ENCODE data around the gene FADS3. TPM values are rescaled to one million over a fixed set of nuclear protein-coding genes. Genes with fewer than 3 reads are reported as not detected.
A peak's percentile ranks its signal among the peaks of the same experiment; 100 is the strongest.

The FADS3 gene
- total and polyA plus RNA-seq, 2 of the 4 experiments (the other 2 are of a cell fraction) = 54.5 to 110 TPM

DNA sequence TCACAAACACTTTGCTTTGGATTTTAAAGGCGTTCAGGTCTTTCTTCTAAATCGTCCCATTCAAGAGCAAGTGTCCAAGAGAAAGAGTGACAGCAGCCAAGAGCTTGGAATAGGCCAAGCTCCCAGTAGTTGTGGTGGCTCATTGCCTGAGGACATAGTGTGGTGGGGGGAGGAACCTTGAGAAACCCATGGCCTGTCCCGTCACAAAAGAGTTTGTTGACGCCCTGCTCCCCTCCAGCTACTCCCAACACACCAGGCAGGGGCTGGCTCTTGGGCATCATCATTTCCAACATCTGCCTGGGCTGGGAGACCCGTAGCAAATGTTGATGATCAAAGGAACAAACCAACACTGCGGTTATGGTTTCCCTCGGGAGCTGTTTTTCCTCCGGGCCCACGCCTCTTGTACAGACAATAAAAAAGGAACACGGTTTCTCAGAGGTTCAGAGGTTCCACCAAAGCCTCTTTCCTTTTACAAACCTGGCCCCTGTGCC lies 20.8 kb downstream of the FADS3 start:
- H4K20me1 ChIP-seq (ENCODE audit: insufficient read depth, low read length) = no peaks in the 10 kb centered on the region; the same call in 1 of the 2 replicates
- POLR2A ChIA-PET (ENCODE audit: unreplicated experiment) = no interaction called here
- dilution Hi-C loops (cut with HindIII; ENCODE audit: low sequenced_read_pairs, unreplicated experiment) (no loop called here), intact Hi-C loops (cut with micrococcal nuclease) (loop anchor here (1.0 to 5.0 kb wide), 6 partner anchors 26 to 507 kb away; no protein-coding TSS in a partner anchor), in situ Hi-C loops (cut with MboI; ENCODE audit: low sequenced_read_pairs) (loop anchor here (25.0 kb wide), 1 partner anchor 442 kb away; no protein-coding TSS in a partner anchor)
- no peaks in the 10 kb centered on the region for H3K27me3 ChIP-seq (ENCODE audit: control insufficient read depth, insufficient read depth, low read length)
- no peak overlapping the region for H4K5ac ChIP-seq (ENCODE audit: low read depth, low read length)
- no peak overlapping the region for H2BK120ac ChIP-seq (ENCODE audit: low read depth, low read length)
- CTCF ChIA-PET = interaction anchor here (0.6 to 1.6 kb wide), 8 partner anchors 15 to 237 kb away, joined by 3 to 9 read pairs (median 3); partner anchors contain the start of gene BEST1
- peak overlapping the region; percentile 90 for H2AFZ ChIP-seq (replicated peaks; ENCODE audit: low read length, poor library complexity)
- peak overlapping the region; percentile 41; the same call in 1 of the 2 replicates for H3K4ac ChIP-seq (ENCODE audit: low read depth, low read length)
- no peak overlapping the region for H3K18ac ChIP-seq (ENCODE audit: low read depth, low read length)
- TF ChIP-seq RCOR1 (IDR thresholded peaks at IDR 0.05; ENCODE audit: insufficient replicate concordance, low read length) (no peak), CHD1 (IDR thresholded peaks at IDR 0.05; ENCODE audit: low read depth, low read length) (no peak), FOS (IDR thresholded peaks at IDR 0.05; ENCODE audit: low read depth, low read length) (no peak), POLR2A (IDR thresholded peaks at IDR 0.05; ENCODE audit: low read depth, low read length) (no peak), MAFK (IDR thresholded peaks at IDR 0.05; ENCODE audit: low read depth, low read length) (no peak), RFX5 (IDR thresholded peaks at IDR 0.05; ENCODE audit: low read depth, low read length) (no peak), RAD21 (IDR thresholded peaks at IDR 0.05; ENCODE audit: low read length) (no peak), MAZ (IDR thresholded peaks at IDR 0.05; ENCODE audit: borderline replicate concordance, low read depth, low read length) (no peak)
- TF ChIP-seq, protein P1, sequence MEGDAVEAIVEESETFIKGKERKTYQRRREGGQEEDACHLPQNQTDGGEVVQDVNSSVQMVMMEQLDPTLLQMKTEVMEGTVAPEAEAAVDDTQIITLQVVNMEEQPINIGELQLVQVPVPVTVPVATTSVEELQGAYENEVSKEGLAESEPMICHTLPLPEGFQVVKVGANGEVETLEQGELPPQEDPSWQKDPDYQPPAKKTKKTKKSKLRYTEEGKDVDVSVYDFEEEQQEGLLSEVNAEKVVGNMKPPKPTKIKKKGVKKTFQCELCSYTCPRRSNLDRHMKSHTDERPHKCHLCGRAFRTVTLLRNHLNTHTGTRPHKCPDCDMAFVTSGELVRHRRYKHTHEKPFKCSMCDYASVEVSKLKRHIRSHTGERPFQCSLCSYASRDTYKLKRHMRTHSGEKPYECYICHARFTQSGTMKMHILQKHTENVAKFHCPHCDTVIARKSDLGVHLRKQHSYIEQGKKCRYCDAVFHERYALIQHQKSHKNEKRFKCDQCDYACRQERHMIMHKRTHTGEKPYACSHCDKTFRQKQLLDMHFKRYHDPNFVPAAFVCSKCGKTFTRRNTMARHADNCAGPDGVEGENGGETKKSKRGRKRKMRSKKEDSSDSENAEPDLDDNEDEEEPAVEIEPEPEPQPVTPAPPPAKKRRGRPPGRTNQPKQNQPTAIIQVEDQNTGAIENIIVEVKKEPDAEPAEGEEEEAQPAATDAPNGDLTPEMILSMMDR (conservative IDR thresholded peaks at IDR 0.05; ENCODE audit: low read depth, low read length) = no peak
- no peak overlapping the region for H4K91ac ChIP-seq (ENCODE audit: insufficient read depth, low read depth, low read length)
- H2AK5ac ChIP-seq (ENCODE audit: low read depth, low read length) = no peak overlapping the region; the same call in 1 of the 2 replicates
- no peak overlapping the region for H3K14ac ChIP-seq (replicated peaks; ENCODE audit: low read depth, low read length)
- H3K9me1 ChIP-seq (ENCODE audit: insufficient read depth, low read length) = no peaks in the 10 kb centered on the region
- no peak overlapping the region; a peak in 1 of 4 replicates for H4K8ac ChIP-seq (ENCODE audit: low read depth in 2 of 2, low read length in 2 of 2)
- H3K9me3 ChIP-seq (ENCODE audit: control insufficient read depth, insufficient read depth, low read length) = no peaks in the 10 kb centered on the region
- DNase-seq = no peak
- H2BK15ac ChIP-seq (ENCODE audit: low read depth, low read length) = no peak overlapping the region
- H2BK20ac ChIP-seq (ENCODE audit: low read depth, low read length) = no peak overlapping the region
- no peak for ATAC-seq (ENCODE audit: low read depth)
- no peaks in the 10 kb centered on the region for H3K79me1 ChIP-seq (ENCODE audit: low read depth in 1 of 2, low read length in 2 of 2)
- no peak overlapping the region for H2AK9ac ChIP-seq (replicated peaks; ENCODE audit: low read depth, low read length, poor library complexity)
- no peak overlapping the region for H2BK5ac ChIP-seq (ENCODE audit: low read depth, low read length, poor library complexity, severe bottlenecking)
- no TSS peak for BruUV-seq (replicated peaks)
- H3K4me3 ChIP-seq (ENCODE audit: insufficient read depth, low read depth, low read length) = no peak overlapping the region
- H3K36me3 ChIP-seq (ENCODE audit: control insufficient read depth, insufficient read depth, low read length) = peaks cover 4% of the 10 kb centered on the region; the same call in 1 of the 2 replicates
- H3K4me2 ChIP-seq (ENCODE audit: low read depth, low read length) = no peak overlapping the region
- H3K27ac ChIP-seq (ENCODE audit: insufficient read depth, low read length) = no peak overlapping the region
- 33% methylated on average over 1 of the region's 10 CpGs; no CpG with 5 or more reads in 1 of the 2 experiments for WGBS, 2 experiments (ENCODE audit: extremely low coverage in 2 of 2, insufficient read length in 1 of 2)
- H3K4me1 ChIP-seq (ENCODE audit: control insufficient read depth, insufficient read depth, low read length) = peaks cover 2% of the 10 kb centered on the region
- H3K56ac ChIP-seq (ENCODE audit: extremely low read depth, insufficient read depth, low read length) = no peak overlapping the region
- no peak overlapping the region for H3K9ac ChIP-seq (ENCODE audit: low read depth, low read length)
- H3K23ac ChIP-seq (ENCODE audit: low read depth, low read length) = no peak overlapping the region
